Retinal pigment epithelial cell (primary cell): Measurements from ENCODE around the gene HIF3A.

Experiments used
- DNase-seq: peaks from one replicate; pipeline ENCODE4 v3.0.0-alpha.2; 2010; ENCODE audit warnings: low read depth
- H3K4me3 ChIP-seq: 2 replicates; pipeline ENCODE4 v1.5.1; 2011; ENCODE audit warnings: mild to moderate bottlenecking, low read length, control low read depth, moderate library complexity
- CTCF ChIP-seq: conservative IDR thresholded peaks from 2 replicates; pipeline ENCODE4 v1.5.1; 2011; ENCODE audit warnings: low read depth, low read length, control low read depth, inconsistent platforms

HIF3A gene

DNA sequence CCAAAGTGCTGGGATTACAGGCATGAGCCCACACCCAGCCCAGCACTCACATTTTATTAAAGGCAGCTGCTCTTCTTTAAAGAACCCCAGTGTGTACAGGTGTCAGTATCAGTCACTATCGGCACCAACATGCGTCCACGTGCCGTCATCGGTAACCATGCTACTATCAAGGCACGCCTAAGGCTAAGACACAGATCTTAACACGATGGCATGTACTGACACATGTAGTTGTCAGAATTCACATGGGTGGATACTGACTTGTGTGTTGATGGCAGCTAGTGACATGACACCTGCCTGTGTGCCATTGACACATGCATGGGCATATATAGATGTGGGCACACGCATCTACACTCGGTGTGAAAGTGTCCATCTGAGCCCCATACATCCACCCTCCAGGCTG is 12.2 kb upstream of the HIF3A start:
- no peak for TF ChIP-seq CTCF

GRCh38 chr19:46287585-46287984 is 9.3 kb upstream of the HIF3A start:
- no peak overlapping the region for H3K4me3 ChIP-seq
- TF ChIP-seq CTCF, result no peak
- DNase-seq, result no peak

More for the DNA sequence above, 12.2 kb upstream of the HIF3A start:
- H3K4me3 ChIP-seq, result no peak overlapping the region
- no peak for DNase-seq

GRCh38 chr19:46288896-46289588 is 7.8 kb upstream of the HIF3A start:
- H3K4me3 ChIP-seq, result no peak overlapping the region
- no peak for TF ChIP-seq CTCF
- peak; percentile 96 for DNase-seq

DNA sequence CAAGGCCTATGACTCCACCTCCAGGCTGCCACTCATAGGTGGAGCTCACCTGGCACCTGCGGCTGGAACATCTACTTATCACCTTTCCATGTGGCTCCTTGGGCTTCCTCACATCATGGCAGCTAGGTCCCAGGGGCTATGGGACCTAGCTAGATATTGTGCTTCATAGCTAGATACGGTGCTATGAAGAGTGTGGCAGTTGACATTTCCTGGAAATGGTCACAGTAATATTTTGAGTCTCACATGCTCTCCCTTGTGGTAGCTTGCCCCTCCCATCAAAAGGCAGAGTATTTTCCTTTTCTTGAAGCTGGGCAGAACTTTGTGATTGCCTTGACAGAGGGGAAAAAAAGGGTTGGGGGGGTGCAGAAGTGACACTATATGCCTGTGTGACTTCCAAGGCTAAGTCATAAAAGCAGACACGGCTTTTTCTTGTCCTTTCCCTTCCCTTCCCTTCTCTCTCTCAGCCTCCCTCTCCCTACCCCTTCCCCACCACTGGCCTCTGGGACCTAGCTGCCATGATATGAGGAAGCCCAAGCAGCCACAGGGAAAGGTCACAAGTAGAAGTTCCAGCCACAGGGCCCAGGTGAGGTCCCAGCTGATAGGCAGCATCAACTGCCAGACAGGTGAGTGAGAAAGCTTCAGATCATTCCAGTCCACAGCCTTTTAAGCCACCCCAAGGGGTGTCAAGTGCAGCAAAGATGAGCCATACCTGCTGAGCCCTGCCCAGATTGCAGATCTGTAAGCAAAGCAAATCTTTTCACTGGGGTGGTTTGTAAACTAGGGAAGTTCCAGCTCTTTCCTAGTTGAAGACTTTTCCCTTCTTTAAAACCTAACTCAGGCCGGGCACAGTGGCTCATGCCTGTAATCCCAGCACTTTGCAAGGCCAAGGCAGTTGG is 6.9 kb upstream of the HIF3A start:
- no peak for TF ChIP-seq CTCF
- no peak for DNase-seq
- no peak overlapping the region for H3K4me3 ChIP-seq

GRCh38 chr19:46291829-46292228 is 5.0 kb upstream of the HIF3A start:
- no peak for DNase-seq
- no peak overlapping the region for H3K4me3 ChIP-seq
- no peak for TF ChIP-seq CTCF

DNA sequence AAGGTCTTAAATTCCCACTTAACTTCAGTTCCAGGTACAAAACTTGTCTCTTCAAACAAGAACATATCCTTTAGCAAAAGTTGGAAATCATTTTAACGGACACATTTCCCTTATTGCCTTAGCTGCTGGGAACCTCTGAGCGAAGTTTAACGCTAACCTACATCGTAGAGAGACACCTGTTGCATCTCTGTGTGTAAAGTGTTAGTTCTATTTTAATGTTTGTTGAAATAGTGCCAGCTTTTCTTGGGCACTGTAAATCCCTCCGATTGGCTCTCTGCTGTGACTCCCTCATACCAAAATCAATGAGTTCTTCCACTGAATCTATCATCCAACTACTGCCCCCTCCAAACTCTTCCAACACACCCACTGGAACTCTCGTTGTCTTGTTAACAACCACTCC is 2.3 kb upstream of the HIF3A start:
- H3K4me3 ChIP-seq, result no peak overlapping the region
- DNase-seq, result no peak
- no peak for TF ChIP-seq CTCF
